ENCODE measurements around the gene SNAI3.

The SNAI3 gene

GRCh38 chr16:88691924-88692560 is 5.7 kb upstream of the SNAI3 start:
- H3K4me3 ChIP-seq (ENCODE audit: low read depth, low read length): no peak overlapping the region

GRCh38 chr16:88691129-88691813 is 5.0 kb upstream of the SNAI3 start:
- H3K4me3 ChIP-seq (ENCODE audit: low read depth, low read length): no peak overlapping the region

- no peak overlapping the region for H3K4me3 ChIP-seq (ENCODE audit: low read depth, low read length)
These were observed 4.2 kb upstream of the SNAI3 start for GRCh38 chr16:88690341-88691128.

GRCh38 chr16:88688013-88688778 is 1.9 kb upstream of the SNAI3 start:
- no peak overlapping the region for H3K4me3 ChIP-seq (ENCODE audit: low read depth, low read length)

- no peak overlapping the region for H3K4me3 ChIP-seq (ENCODE audit: low read depth, low read length)
These were observed 1.3 kb upstream of the SNAI3 start for GRCh38 chr16:88687676-88688012.

GRCh38 chr16:88687254-88687576 is 908 bp upstream of the SNAI3 start:
- no peak overlapping the region for H3K4me3 ChIP-seq (ENCODE audit: low read depth, low read length)

- peak overlapping the region; percentile 54 for H3K4me3 ChIP-seq (ENCODE audit: low read depth, low read length)
These were observed 257 bp downstream of the SNAI3 start for GRCh38 chr16:88686062-88686438.

- peak overlapping the region; percentile 54 for H3K4me3 ChIP-seq (ENCODE audit: low read depth, low read length)
These were observed 898 bp downstream of the SNAI3 start for GRCh38 chr16:88685156-88686061.

- no peak overlapping the region for H3K4me3 ChIP-seq (ENCODE audit: low read depth, low read length)
These were observed 1.6 kb downstream of the SNAI3 start for GRCh38 chr16:88684569-88685155.

GRCh38 chr16:88681709-88682451 is 4.4 kb downstream of the SNAI3 start:
- no peak overlapping the region for H3K4me3 ChIP-seq (ENCODE audit: low read depth, low read length)

- no peak overlapping the region for H3K4me3 ChIP-seq (ENCODE audit: low read depth, low read length)
These were observed 5.1 kb downstream of the SNAI3 start for GRCh38 chr16:88681084-88681680.

- no peak overlapping the region for H3K4me3 ChIP-seq (ENCODE audit: low read depth, low read length)
These were observed 5.7 kb downstream of the SNAI3 start for GRCh38 chr16:88680554-88681083.

GRCh38 chr16:88678224-88678979 is 7.9 kb downstream of the SNAI3 start:
- no peak overlapping the region for H3K4me3 ChIP-seq (ENCODE audit: low read depth, low read length)

GRCh38 chr16:88677721-88678120 is 8.6 kb downstream of the SNAI3 start:
- H3K4me3 ChIP-seq (ENCODE audit: low read depth, low read length): no peak overlapping the region

GRCh38 chr16:88676502-88677242 is 9.6 kb downstream of the SNAI3 start:
- no peak overlapping the region for H3K4me3 ChIP-seq (ENCODE audit: low read depth, low read length)

GRCh38 chr16:88673716-88674379 is 12.5 kb downstream of the SNAI3 start:
- no peak overlapping the region for H3K4me3 ChIP-seq (ENCODE audit: low read depth, low read length)

GRCh38 chr16:88672776-88673175 is 13.5 kb downstream of the SNAI3 start:
- H3K4me3 ChIP-seq (ENCODE audit: low read depth, low read length): no peak overlapping the region

Measured in iPS-11a (cell line).